Immature natural killer cell (primary cell): Measurements from ENCODE around the gene CRYBB2. TPM values are rescaled to one million over a fixed set of nuclear protein-coding genes. Genes with fewer than 3 reads are reported as not detected.

Experiments used
- polyA plus RNA-seq, 3 donors: library from polyadenylated mRNA; unstranded; fragments of 300-500 nt; fragmentation: Illumina TruSeq; gene quantifications; one replicate each; pipeline ENCODE4 v1.2.3, GENCODE V29; 2021

The CRYBB2 gene
- polyA plus RNA-seq, 3 donors from 2014 or later: not detected

Other genes with a start within 250 kb of the CRYBB2 start
- not detected for gene CRYBB3, start 19.8 kb upstream of the CRYBB2 start, polyA plus RNA-seq